Small intestine (tissue), 7 donors: Measurements from ENCODE around the gene EXOC4. TPM values are rescaled to one million over a fixed set of nuclear protein-coding genes. Genes with fewer than 3 reads are reported as not detected.
"Not testable (repeated sequence)": the region's sequence is repeated elsewhere in the genome, so short reads cannot be mapped to it uniquely, and the experiment has no call there.

Source experiments
- DNase-seq, 2 donors: peaks; one replicate each; pipeline versions ENCODE4 v3.0.0 to v3.0.0-alpha.2; 2013
- FAIRE-seq: peaks from 2 replicates; lab custom pipeline; 2012; peaks lifted over from hg19 to GRCh38; lab: Jason Lieb, UNC
- H3K27ac ChIP-seq, 3 donors: one replicate each; pipeline ENCODE4 v1.5.1; 2013; ENCODE audit warnings: low read length in 2 of 3, mild to moderate bottlenecking in 2 of 3, control low read depth in 1 of 3, inconsistent platforms in 1 of 3, low read depth in 1 of 3, moderate library complexity in 1 of 3
- H3K27me3 ChIP-seq, 3 donors: one replicate each; pipeline ENCODE4 v1.6.1; 2013; ENCODE audit warnings: low read length in 3 of 3, inconsistent platforms in 1 of 3; ENCODE audit not compliant: control insufficient read depth in 3 of 3, insufficient read depth in 3 of 3
- H3K36me3 ChIP-seq, 3 donors: one replicate each; pipeline ENCODE4 v1.6.1; 2013; ENCODE audit warnings: low read length in 3 of 3, inconsistent platforms in 1 of 3, low read depth in 1 of 3, mild to moderate bottlenecking in 1 of 3, moderate library complexity in 1 of 3; ENCODE audit not compliant: control insufficient read depth in 3 of 3, insufficient read depth in 2 of 3
- H3K4me1 ChIP-seq, 3 donors: one replicate each; pipeline ENCODE4 v1.6.1; 2013; ENCODE audit warnings: low read length in 2 of 3, inconsistent platforms in 1 of 3, low read depth in 1 of 3, mild to moderate bottlenecking in 1 of 3, moderate library complexity in 1 of 3; ENCODE audit not compliant: control insufficient read depth in 3 of 3, insufficient read depth in 2 of 3
- H3K4me3 ChIP-seq, 3 donors: one replicate each; pipeline ENCODE4 v1.5.1; 2013; ENCODE audit warnings: low read length in 3 of 3, control low read depth in 1 of 3, inconsistent platforms in 1 of 3, low read depth in 1 of 3, mild to moderate bottlenecking in 1 of 3, moderate library complexity in 1 of 3
- H3K9me3 ChIP-seq, 2 donors: one replicate each; pipeline ENCODE4 v1.6.1; 2013; ENCODE audit warnings: low read depth in 1 of 2, low read length in 1 of 2; ENCODE audit not compliant: control insufficient read depth in 2 of 2, insufficient read depth in 1 of 2
- WGBS, 3 donors: extraction: QIAGEN DNeasy Blood & Tissue Kit; methylation state at CpG; one replicate each; pipeline ENCODE4 v1.1.7; 2013; 5-methylcytosine and 5-hydroxymethylcytosine counted together
- polyA plus RNA-seq, 4 donors: library from polyadenylated mRNA; stranded (reverse) in 3 of 4; unstranded in 1 of 4; fragments of 200-250 nt in 3 of 4; fragments of 120-200 nt in 1 of 4; gene quantifications; one replicate each; pipeline versions ENCODE4 v1.2.1 to v1.2.3, GENCODE V29; 2013
- donor health status: healthy with polysubstance abuse.
- donor health status: control.
- donor health status: control.
- donor health status: Bipolar disorder and iron deficiency.
- donor health status: healthy.

The EXOC4 gene
- polyA plus RNA-seq, 4 donors = 10.5 to 46.8 (median 18.8) TPM

DNA sequence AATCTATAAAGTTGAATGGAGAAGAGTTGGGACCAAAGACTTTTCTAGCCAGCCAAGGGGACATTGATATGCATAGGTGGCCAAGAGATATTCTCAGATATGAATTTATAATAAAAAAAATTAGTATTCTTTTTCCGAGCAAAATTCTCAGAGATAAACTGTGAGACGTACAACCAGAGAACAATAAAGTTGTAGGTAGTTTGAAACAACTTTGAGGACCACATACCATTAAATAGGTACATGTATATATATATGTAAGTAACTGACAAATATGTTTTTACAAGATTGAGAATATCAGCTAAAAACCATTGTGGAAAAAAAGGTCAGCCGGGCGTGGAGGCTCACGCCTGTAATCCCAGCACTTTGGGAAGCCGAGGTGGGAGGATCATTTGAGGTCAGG, 56.5 kb downstream of the EXOC4 start:
- no peaks in the 10 kb centered on the region for H3K4me1 ChIP-seq
- H3K36me3 ChIP-seq = peaks cover 4 to 13% (median 7%) of the 10 kb centered on the region in 3 donors
- H3K27ac ChIP-seq = no peak overlapping the region
- FAIRE-seq (no peak), DNase-seq (no peak)
- 95 to 98% (median 97%) methylated on average over 6 of the region's 6 CpGs for WGBS, 3 donors
- no peaks in the 10 kb centered on the region for H3K9me3 ChIP-seq
- no peak overlapping the region for H3K4me3 ChIP-seq
- H3K27me3 ChIP-seq = no peaks in the 10 kb centered on the region

GRCh38 chr7:133310232-133310862, 57.5 kb downstream of the EXOC4 start:
- Histone ChIP-seq H3K36me3 (peaks cover 4 to 13% (median 7%) of the 10 kb centered on the region in 3 donors), H3K4me1 (no peaks in the 10 kb centered on the region), H3K4me3 (no peak overlapping the region), H3K27ac (no peak overlapping the region), H3K27me3 (no peaks in the 10 kb centered on the region), H3K9me3 (no peaks in the 10 kb centered on the region)
- WGBS, 3 donors = 18 to 38% (median 28%) methylated on average over 3 of the region's 3 CpGs
- DNase-seq (peak; percentile 5 to 24), FAIRE-seq (no peak)

GRCh38 chr7:133313575-133313974, 60.7 kb downstream of the EXOC4 start:
- Histone ChIP-seq H3K9me3 (no peaks in the 10 kb centered on the region), H3K27me3 (no peaks in the 10 kb centered on the region), H3K27ac (no peak overlapping the region), H3K4me1 (no peaks in the 10 kb centered on the region), H3K36me3 (peaks cover 2 to 8% (median 4%) of the 10 kb centered on the region in 3 donors), H3K4me3 (no peak overlapping the region)
- DNase-seq (no peak), FAIRE-seq (no peak)
- WGBS, 3 donors = 75 to 91% (median 83%) methylated on average over 1 of the region's 1 CpG

- Histone ChIP-seq H3K36me3 (peaks cover 2 to 5% (median 2%) of the 10 kb centered on the region in 3 donors), H3K9me3 (no peaks in the 10 kb centered on the region), H3K27ac (no peak overlapping the region), H3K27me3 (no peaks in the 10 kb centered on the region), H3K4me1 (no peaks in the 10 kb centered on the region), H3K4me3 (no peak overlapping the region)
- no peak for DNase-seq
- 79 to 90% (median 82%) methylated on average over 1 of the region's 1 CpG for WGBS, 3 donors
- no peak for FAIRE-seq
These were observed 61.2 kb downstream of the EXOC4 start for GRCh38 chr7:133314084-133314483.

DNA sequence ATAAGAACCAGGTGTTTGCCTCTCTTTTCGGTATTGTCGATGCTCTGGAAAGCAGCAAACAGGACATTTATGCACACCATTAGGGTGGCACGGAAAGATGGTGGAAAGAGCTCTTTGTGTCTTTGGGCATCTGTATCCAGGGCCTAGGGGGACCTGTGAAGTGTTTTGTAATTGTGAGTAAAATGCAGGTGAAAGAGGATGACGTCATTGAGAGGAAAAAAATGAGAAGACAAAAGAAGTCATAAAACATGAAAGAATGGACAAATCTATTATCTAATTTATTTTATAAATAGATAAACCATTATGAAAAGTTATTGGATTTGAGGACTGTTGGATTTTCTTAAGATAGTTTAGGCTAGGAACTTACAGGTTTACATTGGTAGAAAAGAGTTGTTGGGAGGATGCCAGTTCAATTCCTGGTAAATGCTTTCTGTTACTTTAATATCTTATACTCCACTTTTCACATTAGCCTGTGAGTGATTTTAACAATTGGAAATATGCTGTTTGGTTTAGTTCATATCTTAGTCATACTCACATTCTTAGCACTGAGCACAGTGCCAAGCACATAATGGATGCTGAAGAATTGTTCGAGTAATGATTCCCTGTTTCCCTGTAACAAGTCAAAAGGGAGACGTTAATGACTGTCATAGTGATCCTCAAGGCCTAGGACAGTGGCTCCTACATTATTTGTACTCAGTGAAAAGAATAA, 62.6 kb downstream of the EXOC4 start:
- DNase-seq = no peak
- Histone ChIP-seq H3K27me3 (no peaks in the 10 kb centered on the region), H3K4me3 (no peak overlapping the region), H3K4me1 (no peaks in the 10 kb centered on the region), H3K9me3 (no peaks in the 10 kb centered on the region), H3K27ac (no peak overlapping the region), H3K36me3 (peaks cover 0 to 5% (median 2%) of the 10 kb centered on the region in 3 donors)
- WGBS, 3 donors = 93 to 95% (median 93%) methylated on average over 6 of the region's 6 CpGs
- no peak for FAIRE-seq

- Histone ChIP-seq H3K4me1 (no peaks in the 10 kb centered on the region), H3K27ac (no peak overlapping the region), H3K4me3 (no peak overlapping the region), H3K27me3 (no peaks in the 10 kb centered on the region), H3K36me3 (peaks cover 0 to 7% (median 4%) of the 10 kb centered on the region in 3 donors), H3K9me3 (no peaks in the 10 kb centered on the region)
- FAIRE-seq (no peak), DNase-seq (no peak)
- WGBS, 3 donors = 89 to 97% (median 93%) methylated on average over 2 of the region's 2 CpGs
These were observed 67.0 kb downstream of the EXOC4 start for GRCh38 chr7:133319842-133320241.

DNA sequence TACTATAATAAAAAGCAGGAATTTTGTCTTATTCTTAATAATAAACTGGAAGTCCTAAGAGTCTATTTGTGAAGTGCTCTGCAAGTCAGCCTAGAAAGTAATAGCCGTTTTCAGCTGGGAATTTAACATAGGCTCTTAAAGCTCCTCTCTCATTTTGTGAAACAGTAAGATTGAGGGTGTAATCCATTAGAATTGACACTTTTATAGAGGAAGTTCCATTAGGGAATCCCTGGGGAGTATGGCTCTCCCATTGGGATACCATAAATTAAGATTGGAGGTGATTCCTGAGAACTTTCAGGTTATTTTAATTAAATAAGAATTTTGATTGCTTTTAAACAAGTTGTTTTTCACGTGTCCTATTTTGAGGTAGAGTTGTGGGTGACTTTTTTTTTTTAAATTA, 68.0 kb downstream of the EXOC4 start:
- peaks cover 0 to 7% (median 4%) of the 10 kb centered on the region in 3 donors for H3K36me3 ChIP-seq
- peaks cover 0 to 4% of the 10 kb centered on the region in 2 donors for H3K9me3 ChIP-seq
- FAIRE-seq (no peak), DNase-seq (no peak)
- H3K4me3 ChIP-seq = no peak overlapping the region
- no peak overlapping the region for H3K27ac ChIP-seq
- 86 to 96% (median 88%) methylated on average over 2 of the region's 2 CpGs for WGBS, 3 donors
- H3K4me1 ChIP-seq = no peaks in the 10 kb centered on the region
- H3K27me3 ChIP-seq = no peaks in the 10 kb centered on the region

DNA sequence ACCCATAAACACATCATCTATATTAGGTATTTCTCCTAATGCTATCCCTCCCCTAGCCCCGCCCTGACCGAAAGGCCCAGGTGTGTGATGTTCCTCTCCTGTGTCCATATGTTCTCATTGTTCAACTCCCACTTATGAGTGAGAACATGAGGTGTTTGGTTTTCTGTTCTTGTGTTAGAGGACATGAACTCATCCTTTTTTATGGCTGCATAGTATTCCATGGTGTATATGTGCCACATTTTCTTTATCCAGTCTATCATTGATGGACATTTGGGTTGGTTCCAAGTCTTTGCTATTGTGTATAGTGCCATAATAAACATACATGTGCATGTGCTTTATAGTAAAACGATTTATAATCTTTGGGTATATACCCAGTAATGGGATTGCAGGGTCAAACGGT, 68.5 kb downstream of the EXOC4 start:
- 95 to 98% (median 98%) methylated on average over 4 of the region's 4 CpGs for WGBS, 3 donors
- not testable (repeated sequence) for H3K4me1 ChIP-seq, H3K27ac ChIP-seq, H3K36me3 ChIP-seq, FAIRE-seq, H3K27me3 ChIP-seq, H3K4me3 ChIP-seq, H3K9me3 ChIP-seq, DNase-seq
